ENCODE results near the gene CDH22. TPM values are rescaled to one million over a fixed set of nuclear protein-coding genes. Genes with fewer than 3 reads are reported as not detected.

Gene CDH22
- total and polyA plus RNA-seq, 5 donors from 2014 or later, result not detected

- Mint-ChIP-seq H3K4me3 (no peak overlapping the region), H3K9me3 (peaks cover 0 to 1% (median 0%) of the 10 kb centered on the region in 7 donors), H3K36me3 (no peaks in the 10 kb centered on the region), H3K27me3 (peaks cover 23% of the 10 kb centered on the region), H3K27ac (no peak overlapping the region), H3K4me1 (no peaks in the 10 kb centered on the region)
- no peak overlapping the region for H3K4me3 ChIP-seq (ENCODE audit: low read depth, low read length)
- H3K27ac ChIP-seq (ENCODE audit: insufficient read depth, low read length, poor library complexity, severe bottlenecking), result no peak overlapping the region
- no peaks in the 10 kb centered on the region for H3K4me1 ChIP-seq (ENCODE audit: control insufficient read depth, insufficient read depth, low read length, poor library complexity, severe bottlenecking)
- H3K9me3 ChIP-seq (ENCODE audit: control insufficient read depth in 2 of 2, low read length in 2 of 2), result no peaks in the 10 kb centered on the region
- DNase-seq (no peak), ATAC-seq (ENCODE audit: low read depth in 2 of 2) (no peak)
- H3K36me3 ChIP-seq (ENCODE audit: control insufficient read depth, insufficient read depth, low read length), result no peaks in the 10 kb centered on the region
- H3K27me3 ChIP-seq (ENCODE audit: control insufficient read depth, insufficient read depth, low read length), result no peaks in the 10 kb centered on the region
These were observed 141.2 kb downstream of the CDH22 start for GRCh38 chr20:46167080-46167479.

GRCh38 chr20:46164254-46164653 lies 144.0 kb downstream of the CDH22 start:
- DNase-seq (no peak), ATAC-seq (ENCODE audit: low read depth in 2 of 2) (no peak)
- H3K4me3 Mint-ChIP-seq, result no peak overlapping the region
- H3K27me3 ChIP-seq (ENCODE audit: control insufficient read depth, insufficient read depth, low read length), result peaks cover 5% of the 10 kb centered on the region
- H3K36me3 ChIP-seq (ENCODE audit: control insufficient read depth, insufficient read depth, low read length), result no peaks in the 10 kb centered on the region
- no peaks in the 10 kb centered on the region for H3K4me1 ChIP-seq (ENCODE audit: control insufficient read depth, insufficient read depth, low read length, poor library complexity, severe bottlenecking)
- no peaks in the 10 kb centered on the region for H3K36me3 Mint-ChIP-seq
- H3K9me3 ChIP-seq (ENCODE audit: control insufficient read depth in 2 of 2, low read length in 2 of 2), result no peaks in the 10 kb centered on the region
- H3K27ac Mint-ChIP-seq, result no peak overlapping the region
- H3K9me3 Mint-ChIP-seq, result no peaks in the 10 kb centered on the region
- no peak overlapping the region for H3K4me3 ChIP-seq (ENCODE audit: low read depth, low read length)
- H3K4me1 Mint-ChIP-seq, result no peaks in the 10 kb centered on the region
- no peak overlapping the region for H3K27ac ChIP-seq (ENCODE audit: insufficient read depth, low read length, poor library complexity, severe bottlenecking)
- peaks cover 5% of the 10 kb centered on the region for H3K27me3 Mint-ChIP-seq

GRCh38 chr20:46161921-46162320 lies 146.4 kb downstream of the CDH22 start:
- no peak overlapping the region for H3K27ac ChIP-seq (ENCODE audit: insufficient read depth, low read length, poor library complexity, severe bottlenecking)
- DNase-seq (no peak), ATAC-seq (ENCODE audit: low read depth in 2 of 2) (no peak)
- no peak overlapping the region for H3K4me3 ChIP-seq (ENCODE audit: low read depth, low read length)
- no peaks in the 10 kb centered on the region for H3K4me1 ChIP-seq (ENCODE audit: control insufficient read depth, insufficient read depth, low read length, poor library complexity, severe bottlenecking)
- H3K36me3 ChIP-seq (ENCODE audit: control insufficient read depth, insufficient read depth, low read length), result no peaks in the 10 kb centered on the region
- Mint-ChIP-seq H3K36me3 (no peaks in the 10 kb centered on the region), H3K27ac (no peak overlapping the region), H3K4me1 (no peaks in the 10 kb centered on the region), H3K27me3 (peaks cover 9% of the 10 kb centered on the region), H3K9me3 (no peaks in the 10 kb centered on the region), H3K4me3 (no peak overlapping the region)
- peaks cover 7% of the 10 kb centered on the region for H3K27me3 ChIP-seq (ENCODE audit: control insufficient read depth, insufficient read depth, low read length)
- H3K9me3 ChIP-seq (ENCODE audit: control insufficient read depth in 2 of 2, low read length in 2 of 2), result no peaks in the 10 kb centered on the region

GRCh38 chr20:46160661-46161060 lies 147.6 kb downstream of the CDH22 start:
- Histone ChIP-seq H3K27ac (ENCODE audit: insufficient read depth, low read length, poor library complexity, severe bottlenecking) (no peak overlapping the region), H3K4me1 (ENCODE audit: control insufficient read depth, insufficient read depth, low read length, poor library complexity, severe bottlenecking) (no peaks in the 10 kb centered on the region), H3K36me3 (ENCODE audit: control insufficient read depth, insufficient read depth, low read length) (no peaks in the 10 kb centered on the region), H3K9me3 (ENCODE audit: control insufficient read depth in 2 of 2, low read length in 2 of 2) (no peaks in the 10 kb centered on the region), H3K4me3 (ENCODE audit: low read depth, low read length) (no peak overlapping the region), H3K27me3 (ENCODE audit: control insufficient read depth, insufficient read depth, low read length) (peaks cover 7% of the 10 kb centered on the region)
- H3K4me3 Mint-ChIP-seq, result no peak overlapping the region
- no peak for DNase-seq
- no peaks in the 10 kb centered on the region for H3K4me1 Mint-ChIP-seq
- H3K36me3 Mint-ChIP-seq, result no peaks in the 10 kb centered on the region
- H3K27me3 Mint-ChIP-seq, result peaks cover 9% of the 10 kb centered on the region
- H3K27ac Mint-ChIP-seq, result no peak overlapping the region
- ATAC-seq (ENCODE audit: low read depth in 2 of 2), result no peak
- no peaks in the 10 kb centered on the region for H3K9me3 Mint-ChIP-seq

GRCh38 chr20:46159101-46159897 lies 149.0 kb downstream of the CDH22 start:
- peaks cover 7% of the 10 kb centered on the region for H3K27me3 ChIP-seq (ENCODE audit: control insufficient read depth, insufficient read depth, low read length)
- Mint-ChIP-seq H3K36me3 (no peaks in the 10 kb centered on the region), H3K27ac (no peak overlapping the region), H3K9me3 (no peaks in the 10 kb centered on the region), H3K4me1 (no peaks in the 10 kb centered on the region), H3K4me3 (no peak overlapping the region), H3K27me3 (peaks cover 10% of the 10 kb centered on the region)
- no peak for DNase-seq
- H3K9me3 ChIP-seq (ENCODE audit: control insufficient read depth in 2 of 2, low read length in 2 of 2), result no peaks in the 10 kb centered on the region
- H3K4me1 ChIP-seq (ENCODE audit: control insufficient read depth, insufficient read depth, low read length, poor library complexity, severe bottlenecking), result no peaks in the 10 kb centered on the region
- ATAC-seq (ENCODE audit: low read depth in 2 of 2), result no peak
- H3K27ac ChIP-seq (ENCODE audit: insufficient read depth, low read length, poor library complexity, severe bottlenecking), result no peak overlapping the region
- H3K4me3 ChIP-seq (ENCODE audit: low read depth, low read length), result no peak overlapping the region
- no peaks in the 10 kb centered on the region for H3K36me3 ChIP-seq (ENCODE audit: control insufficient read depth, insufficient read depth, low read length)

GRCh38 chr20:46158476-46158987 lies 149.8 kb downstream of the CDH22 start:
- DNase-seq (no peak), ATAC-seq (ENCODE audit: low read depth in 2 of 2) (no peak)
- H3K36me3 ChIP-seq (ENCODE audit: control insufficient read depth, insufficient read depth, low read length), result no peaks in the 10 kb centered on the region
- no peak overlapping the region for H3K4me3 ChIP-seq (ENCODE audit: low read depth, low read length)
- H3K9me3 ChIP-seq (ENCODE audit: control insufficient read depth in 2 of 2, low read length in 2 of 2), result no peaks in the 10 kb centered on the region
- Mint-ChIP-seq H3K9me3 (peaks cover 0 to 2% (median 0%) of the 10 kb centered on the region in 7 donors), H3K4me3 (no peak overlapping the region), H3K36me3 (no peaks in the 10 kb centered on the region), H3K4me1 (no peaks in the 10 kb centered on the region), H3K27me3 (peaks cover 14% of the 10 kb centered on the region), H3K27ac (no peak overlapping the region)
- no peak overlapping the region for H3K27ac ChIP-seq (ENCODE audit: insufficient read depth, low read length, poor library complexity, severe bottlenecking)
- H3K4me1 ChIP-seq (ENCODE audit: control insufficient read depth, insufficient read depth, low read length, poor library complexity, severe bottlenecking), result no peaks in the 10 kb centered on the region
- peaks cover 7% of the 10 kb centered on the region for H3K27me3 ChIP-seq (ENCODE audit: control insufficient read depth, insufficient read depth, low read length)

GRCh38 chr20:46157625-46158024 lies 150.7 kb downstream of the CDH22 start:
- no peak overlapping the region for H3K27ac ChIP-seq (ENCODE audit: insufficient read depth, low read length, poor library complexity, severe bottlenecking)
- H3K4me1 ChIP-seq (ENCODE audit: control insufficient read depth, insufficient read depth, low read length, poor library complexity, severe bottlenecking), result no peaks in the 10 kb centered on the region
- no peak overlapping the region for H3K4me3 ChIP-seq (ENCODE audit: low read depth, low read length)
- H3K27ac Mint-ChIP-seq, result no peak overlapping the region
- H3K27me3 Mint-ChIP-seq, result peaks cover 14% of the 10 kb centered on the region
- peaks cover 7% of the 10 kb centered on the region for H3K27me3 ChIP-seq (ENCODE audit: control insufficient read depth, insufficient read depth, low read length)
- DNase-seq (no peak), ATAC-seq (ENCODE audit: low read depth in 2 of 2) (no peak)
- no peaks in the 10 kb centered on the region for H3K36me3 ChIP-seq (ENCODE audit: control insufficient read depth, insufficient read depth, low read length)
- H3K9me3 ChIP-seq (ENCODE audit: control insufficient read depth in 2 of 2, low read length in 2 of 2), result no peaks in the 10 kb centered on the region
- no peaks in the 10 kb centered on the region for H3K4me1 Mint-ChIP-seq
- no peak overlapping the region for H3K4me3 Mint-ChIP-seq
- H3K9me3 Mint-ChIP-seq, result peaks cover 0 to 2% (median 0%) of the 10 kb centered on the region in 7 donors
- no peaks in the 10 kb centered on the region for H3K36me3 Mint-ChIP-seq

GRCh38 chr20:46157076-46157592 lies 151.2 kb downstream of the CDH22 start:
- Histone ChIP-seq H3K4me1 (ENCODE audit: control insufficient read depth, insufficient read depth, low read length, poor library complexity, severe bottlenecking) (no peaks in the 10 kb centered on the region), H3K9me3 (ENCODE audit: control insufficient read depth in 2 of 2, low read length in 2 of 2) (no peaks in the 10 kb centered on the region), H3K36me3 (ENCODE audit: control insufficient read depth, insufficient read depth, low read length) (no peaks in the 10 kb centered on the region), H3K4me3 (ENCODE audit: low read depth, low read length) (no peak overlapping the region), H3K27me3 (ENCODE audit: control insufficient read depth, insufficient read depth, low read length) (peaks cover 7% of the 10 kb centered on the region), H3K27ac (ENCODE audit: insufficient read depth, low read length, poor library complexity, severe bottlenecking) (no peak overlapping the region)
- Mint-ChIP-seq H3K4me1 (no peaks in the 10 kb centered on the region), H3K9me3 (peaks cover 0 to 2% (median 0%) of the 10 kb centered on the region in 7 donors), H3K4me3 (no peak overlapping the region), H3K36me3 (no peaks in the 10 kb centered on the region), H3K27me3 (peaks cover 11% of the 10 kb centered on the region), H3K27ac (no peak overlapping the region)
- no peak for ATAC-seq (ENCODE audit: low read depth in 2 of 2)
- DNase-seq, result no peak
